SU-DHL-6 (cell line): Measurements from ENCODE around the gene PDCD1LG2.

Experiments
- H2AFZ ChIP-seq: fragments of 200-600 bp; sonication (generic); 2 replicates; pipeline ENCODE4 v1.6.1; 2014; ENCODE audit warnings: low read depth, mild to moderate bottlenecking, moderate library complexity, mixed read lengths, antibody characterized with exemption, low read length; ENCODE audit not compliant: severe bottlenecking
- H3F3A ChIP-seq: fragments of 200-600 bp; shearing (Covaris generic); 2 replicates; pipeline ENCODE4 v1.6.0; 2016; ENCODE audit warnings: antibody characterized with exemption, mild to moderate bottlenecking; ENCODE audit not compliant: insufficient read depth
- H3K27ac ChIP-seq: fragments of 200-600 bp; sonication (generic); 2 replicates; pipeline ENCODE4 v1.5.1; 2016; ENCODE audit warnings: low read depth, mild to moderate bottlenecking, low read length, moderate library complexity, mixed read lengths
- H3K27me3 ChIP-seq: fragments of 200-600 bp; sonication (generic), shearing (Covaris generic); 2 replicates; pipeline ENCODE4 v1.6.0; 2014; ENCODE audit warnings: mild to moderate bottlenecking, low read length
- H3K36me3 ChIP-seq: fragments of 200-600 bp; sonication (generic); 2 replicates; pipeline ENCODE4 v1.6.1; 2014; ENCODE audit warnings: mild to moderate bottlenecking, low read length, mixed read lengths
- H3K4me2 ChIP-seq: fragments of 300-600, 200-600 bp; shearing (Covaris generic), sonication (generic); 2 replicates; pipeline ENCODE4 v1.6.0; 2014; ENCODE audit warnings: low read length, low read depth, mild to moderate bottlenecking; ENCODE audit not compliant: poor library complexity, severe bottlenecking
- H3K4me3 ChIP-seq: fragments of 200-600 bp; sonication (generic); 2 replicates; pipeline ENCODE4 v1.5.1; 2014; ENCODE audit warnings: antibody characterized with exemption, low read length, mild to moderate bottlenecking, mixed read lengths; ENCODE audit not compliant: insufficient read depth, poor library complexity, severe bottlenecking
- H3K79me2 ChIP-seq: fragments of 200-600 bp; sonication (generic); 2 replicates; pipeline ENCODE4 v1.6.1; 2014; ENCODE audit warnings: mild to moderate bottlenecking, low read length, moderate library complexity; ENCODE audit not compliant: insufficient read depth
- H3K9ac ChIP-seq: fragments of 200-600 bp; sonication (generic); 2 replicates; pipeline ENCODE4 v1.7.0; 2014; ENCODE audit warnings: mild to moderate bottlenecking, low read length
- H3K9me2 ChIP-seq: fragments of 200-600 bp; sonication (generic); replicated peaks from 2 replicates; pipeline ENCODE4 v1.6.1; 2014; ENCODE audit warnings: low read length; ENCODE audit not compliant: insufficient read depth
- H3K9me3 ChIP-seq: fragments of 200-600 bp; sonication (generic); 2 replicates; pipeline ENCODE4 v1.6.1; 2014; ENCODE audit warnings: low read length, mixed read lengths; ENCODE audit not compliant: insufficient read depth
- H4K20me1 ChIP-seq: fragments of 200-600 bp; sonication (generic); 2 replicates; pipeline ENCODE4 v1.6.1; 2014; ENCODE audit warnings: low read depth, mild to moderate bottlenecking, antibody characterized with exemption, low read length, moderate library complexity, mixed read lengths
- EZH2phosphoT487 ChIP-seq: fragments of 200-600 bp; sonication (generic), shearing (Covaris generic); conservative IDR thresholded peaks from 2 replicates; pipeline ENCODE4 v1.6.1; 2018; ENCODE audit warnings: mild to moderate bottlenecking, antibody characterized with exemption, low read length, moderate library complexity, mixed read lengths
- TF ChIP-seq, protein P1 (sequence below): fragments of 200-600 bp; sonication (generic); IDR thresholded peaks from one replicate; pipeline ENCODE4 v1.5.1; 2017; ENCODE audit warnings: antibody characterized with exemption, mild to moderate bottlenecking, low read length, moderate library complexity; ENCODE audit not compliant: insufficient read depth, poor library complexity, severe bottlenecking

Gene PDCD1LG2

GRCh38 chr9:5593904-5594303 is 83.6 kb downstream of the PDCD1LG2 start:
- no peaks in the 10 kb centered on the region for H4K20me1 ChIP-seq
- H3K4me2 ChIP-seq = peak overlapping the region; percentile 37
- TF ChIP-seq EZH2phosphoT487 = no peak
- TF ChIP-seq, protein P1, sequence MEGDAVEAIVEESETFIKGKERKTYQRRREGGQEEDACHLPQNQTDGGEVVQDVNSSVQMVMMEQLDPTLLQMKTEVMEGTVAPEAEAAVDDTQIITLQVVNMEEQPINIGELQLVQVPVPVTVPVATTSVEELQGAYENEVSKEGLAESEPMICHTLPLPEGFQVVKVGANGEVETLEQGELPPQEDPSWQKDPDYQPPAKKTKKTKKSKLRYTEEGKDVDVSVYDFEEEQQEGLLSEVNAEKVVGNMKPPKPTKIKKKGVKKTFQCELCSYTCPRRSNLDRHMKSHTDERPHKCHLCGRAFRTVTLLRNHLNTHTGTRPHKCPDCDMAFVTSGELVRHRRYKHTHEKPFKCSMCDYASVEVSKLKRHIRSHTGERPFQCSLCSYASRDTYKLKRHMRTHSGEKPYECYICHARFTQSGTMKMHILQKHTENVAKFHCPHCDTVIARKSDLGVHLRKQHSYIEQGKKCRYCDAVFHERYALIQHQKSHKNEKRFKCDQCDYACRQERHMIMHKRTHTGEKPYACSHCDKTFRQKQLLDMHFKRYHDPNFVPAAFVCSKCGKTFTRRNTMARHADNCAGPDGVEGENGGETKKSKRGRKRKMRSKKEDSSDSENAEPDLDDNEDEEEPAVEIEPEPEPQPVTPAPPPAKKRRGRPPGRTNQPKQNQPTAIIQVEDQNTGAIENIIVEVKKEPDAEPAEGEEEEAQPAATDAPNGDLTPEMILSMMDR = no peak
- no peaks in the 10 kb centered on the region for H3K27me3 ChIP-seq
- H3K27ac ChIP-seq = no peak overlapping the region; the same call in 1 of the 2 replicates
- H3F3A ChIP-seq = peaks cover 14% of the 10 kb centered on the region; the same call in 1 of the 2 replicates
- no peak overlapping the region for H3K4me3 ChIP-seq
- no peaks in the 10 kb centered on the region for H3K9me2 ChIP-seq
- no peak overlapping the region for H2AFZ ChIP-seq
- H3K79me2 ChIP-seq = no peaks in the 10 kb centered on the region
- no peak overlapping the region; the same call in 1 of the 2 replicates for H3K9ac ChIP-seq
- H3K9me3 ChIP-seq = no peaks in the 10 kb centered on the region
- peaks cover 5% of the 10 kb centered on the region; the same call in 1 of the 2 replicates for H3K36me3 ChIP-seq

DNA sequence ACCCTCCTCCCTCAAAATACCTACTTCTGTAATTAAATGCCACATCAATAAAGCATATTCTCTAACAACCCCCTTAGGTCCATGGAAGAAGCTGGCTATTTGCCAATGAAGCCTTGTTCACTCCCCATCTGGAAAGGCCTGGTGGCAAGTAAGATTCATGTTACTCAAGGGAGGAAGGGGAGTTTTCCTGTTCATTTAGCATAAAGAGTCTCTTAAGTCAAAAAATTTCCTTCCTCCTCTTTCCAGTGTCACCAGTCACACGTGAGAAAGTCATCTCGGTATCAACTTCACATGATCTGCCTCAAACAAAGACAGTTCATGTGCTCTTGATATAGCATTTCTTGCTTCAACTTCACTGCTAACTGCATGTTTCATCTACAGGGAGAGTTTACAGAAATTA is 85.8 kb downstream of the PDCD1LG2 start:
- no peaks in the 10 kb centered on the region for H3K27me3 ChIP-seq
- no peaks in the 10 kb centered on the region for H4K20me1 ChIP-seq
- no peak overlapping the region for H2AFZ ChIP-seq
- no peaks in the 10 kb centered on the region for H3K9me3 ChIP-seq
- H3K4me2 ChIP-seq = no peak overlapping the region
- peaks cover 14% of the 10 kb centered on the region; the same call in 1 of the 2 replicates for H3F3A ChIP-seq
- H3K79me2 ChIP-seq = no peaks in the 10 kb centered on the region
- no peak for TF ChIP-seq EZH2phosphoT487
- TF ChIP-seq, protein P1 = no peak
- H3K27ac ChIP-seq = no peak overlapping the region
- H3K9ac ChIP-seq = no peak overlapping the region
- H3K4me3 ChIP-seq = no peak overlapping the region
- H3K36me3 ChIP-seq = peaks cover 5% of the 10 kb centered on the region; the same call in 1 of the 2 replicates
- no peaks in the 10 kb centered on the region for H3K9me2 ChIP-seq

GRCh38 chr9:5608298-5609225 is 98.2 kb downstream of the PDCD1LG2 start:
- no peaks in the 10 kb centered on the region for H3K27me3 ChIP-seq
- TF ChIP-seq EZH2phosphoT487 = no peak
- TF ChIP-seq, protein P1 = no peak
- H3K4me3 ChIP-seq = no peak overlapping the region
- peaks cover 11% of the 10 kb centered on the region; the same call in 1 of the 2 replicates for H3F3A ChIP-seq
- H2AFZ ChIP-seq = no peak overlapping the region
- H3K79me2 ChIP-seq = no peaks in the 10 kb centered on the region
- no peaks in the 10 kb centered on the region for H3K36me3 ChIP-seq
- H3K27ac ChIP-seq = no peak overlapping the region
- H4K20me1 ChIP-seq = no peaks in the 10 kb centered on the region
- no peak overlapping the region for H3K4me2 ChIP-seq
- no peak overlapping the region for H3K9ac ChIP-seq
- no peaks in the 10 kb centered on the region for H3K9me2 ChIP-seq
- H3K9me3 ChIP-seq = no peaks in the 10 kb centered on the region
